ENCODE measurements around the gene COL15A1.

- TF ChIP-seq POLR2A (IDR thresholded peaks at IDR 0.05) (no peak), CTCF (IDR thresholded peaks at IDR 0.05) (no peak)
These were observed 135.8 kb downstream of the COL15A1 start for GRCh38 chr9:99079542-99079941.
